ENCODE results near the gene ADAM11.

GRCh38 chr17:44792276-44792675 is 33.5 kb downstream of the ADAM11 start:
- TF ChIP-seq, protein P1, sequence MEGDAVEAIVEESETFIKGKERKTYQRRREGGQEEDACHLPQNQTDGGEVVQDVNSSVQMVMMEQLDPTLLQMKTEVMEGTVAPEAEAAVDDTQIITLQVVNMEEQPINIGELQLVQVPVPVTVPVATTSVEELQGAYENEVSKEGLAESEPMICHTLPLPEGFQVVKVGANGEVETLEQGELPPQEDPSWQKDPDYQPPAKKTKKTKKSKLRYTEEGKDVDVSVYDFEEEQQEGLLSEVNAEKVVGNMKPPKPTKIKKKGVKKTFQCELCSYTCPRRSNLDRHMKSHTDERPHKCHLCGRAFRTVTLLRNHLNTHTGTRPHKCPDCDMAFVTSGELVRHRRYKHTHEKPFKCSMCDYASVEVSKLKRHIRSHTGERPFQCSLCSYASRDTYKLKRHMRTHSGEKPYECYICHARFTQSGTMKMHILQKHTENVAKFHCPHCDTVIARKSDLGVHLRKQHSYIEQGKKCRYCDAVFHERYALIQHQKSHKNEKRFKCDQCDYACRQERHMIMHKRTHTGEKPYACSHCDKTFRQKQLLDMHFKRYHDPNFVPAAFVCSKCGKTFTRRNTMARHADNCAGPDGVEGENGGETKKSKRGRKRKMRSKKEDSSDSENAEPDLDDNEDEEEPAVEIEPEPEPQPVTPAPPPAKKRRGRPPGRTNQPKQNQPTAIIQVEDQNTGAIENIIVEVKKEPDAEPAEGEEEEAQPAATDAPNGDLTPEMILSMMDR (IDR thresholded peaks at IDR 0.05), result no peak
- no peak for TF ChIP-seq ZFX (IDR thresholded peaks at IDR 0.05; ENCODE audit: borderline replicate concordance)
